DND-41 (cell line): ENCODE data around the gene INTS6.

Experiments
- EZH2 ChIP-seq: IDR thresholded peaks from 3 replicates; pipeline ENCODE4 v1.6.1; 2012; ENCODE audit warnings: borderline replicate concordance, low read depth, mild to moderate bottlenecking, moderate library complexity, low read length, inconsistent platforms; ENCODE audit not compliant: severe bottlenecking
- TF ChIP-seq, protein P1 (sequence below): IDR thresholded peaks from 2 replicates; pipeline ENCODE4 v1.5.1; 2012; ENCODE audit warnings: borderline replicate concordance, low read length, moderate library complexity, mild to moderate bottlenecking; ENCODE audit not compliant: poor library complexity, severe bottlenecking; ENCODE audit errors: extremely low read depth

- TF ChIP-seq, protein P1, sequence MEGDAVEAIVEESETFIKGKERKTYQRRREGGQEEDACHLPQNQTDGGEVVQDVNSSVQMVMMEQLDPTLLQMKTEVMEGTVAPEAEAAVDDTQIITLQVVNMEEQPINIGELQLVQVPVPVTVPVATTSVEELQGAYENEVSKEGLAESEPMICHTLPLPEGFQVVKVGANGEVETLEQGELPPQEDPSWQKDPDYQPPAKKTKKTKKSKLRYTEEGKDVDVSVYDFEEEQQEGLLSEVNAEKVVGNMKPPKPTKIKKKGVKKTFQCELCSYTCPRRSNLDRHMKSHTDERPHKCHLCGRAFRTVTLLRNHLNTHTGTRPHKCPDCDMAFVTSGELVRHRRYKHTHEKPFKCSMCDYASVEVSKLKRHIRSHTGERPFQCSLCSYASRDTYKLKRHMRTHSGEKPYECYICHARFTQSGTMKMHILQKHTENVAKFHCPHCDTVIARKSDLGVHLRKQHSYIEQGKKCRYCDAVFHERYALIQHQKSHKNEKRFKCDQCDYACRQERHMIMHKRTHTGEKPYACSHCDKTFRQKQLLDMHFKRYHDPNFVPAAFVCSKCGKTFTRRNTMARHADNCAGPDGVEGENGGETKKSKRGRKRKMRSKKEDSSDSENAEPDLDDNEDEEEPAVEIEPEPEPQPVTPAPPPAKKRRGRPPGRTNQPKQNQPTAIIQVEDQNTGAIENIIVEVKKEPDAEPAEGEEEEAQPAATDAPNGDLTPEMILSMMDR, result no peak
- no peak for TF ChIP-seq EZH2
Observed at GRCh38 chr13:51477149-51477548, 24.3 kb upstream of the INTS6 start.
